Thymus (tissue), 11 donors: Measurements from ENCODE around the gene ASIP. TPM values are rescaled to one million over a fixed set of nuclear protein-coding genes. Genes with fewer than 3 reads are reported as not detected.

Source experiments
- DNase-seq, 9 donors: peaks; one replicate each; pipeline ENCODE4 v3.0.0-alpha.2; 2013; ENCODE audit warnings: low spot score in 9 of 9, low read depth in 6 of 9, missing footprints in 1 of 9
- H3K27ac ChIP-seq, 2 donors: one replicate each; pipeline ENCODE4 v1.5.1; 2013; ENCODE audit warnings: control low read depth in 1 of 2, low read depth in 1 of 2, low read length in 1 of 2, mild to moderate bottlenecking in 1 of 2, moderate library complexity in 1 of 2
- H3K27me3 ChIP-seq, 2 donors: one replicate each; pipeline ENCODE4 v1.5.1; 2013; ENCODE audit warnings: low read length in 1 of 2; ENCODE audit not compliant: control insufficient read depth in 2 of 2, insufficient read depth in 1 of 2
- H3K36me3 ChIP-seq, 2 donors: one replicate each; pipeline ENCODE4 v1.5.1; 2013; ENCODE audit warnings: low read length in 1 of 2, mild to moderate bottlenecking in 1 of 2, moderate library complexity in 1 of 2; ENCODE audit not compliant: control insufficient read depth in 2 of 2, insufficient read depth in 2 of 2
- H3K4me1 ChIP-seq, 2 donors: one replicate each; pipeline ENCODE4 v1.5.1; 2013; ENCODE audit warnings: low read length in 2 of 2; ENCODE audit not compliant: control insufficient read depth in 2 of 2, insufficient read depth in 2 of 2
- H3K4me3 ChIP-seq, 2 donors: one replicate each; pipeline ENCODE4 v1.5.1; 2013; ENCODE audit warnings: low read length in 2 of 2, control low read depth in 1 of 2, mild to moderate bottlenecking in 1 of 2
- H3K9me3 ChIP-seq, 2 donors: one replicate each; pipeline ENCODE4 v1.5.1; 2013; ENCODE audit warnings: low read length in 1 of 2, mild to moderate bottlenecking in 1 of 2; ENCODE audit not compliant: control insufficient read depth in 2 of 2, insufficient read depth in 1 of 2
- WGBS: extraction: QIAGEN DNeasy Blood & Tissue Kit; methylation state at CpG from one replicate; pipeline ENCODE4 v1.1.7; 2013; 5-methylcytosine and 5-hydroxymethylcytosine counted together
- polyA plus RNA-seq: library from polyadenylated mRNA; stranded (reverse); fragments of 200-250 nt; gene quantifications from one replicate; pipeline ENCODE4 v1.2.3, GENCODE V29; 2013
- total RNA-seq: library from RNA; stranded (reverse); fragments of 120-200 nt; gene quantifications from one replicate; pipeline ENCODE4 v1.2.4, GENCODE V29; 2013
- donor health status: healthy.

Gene ASIP
- total and polyA plus RNA-seq, 2 donors: 0.09 to 1.8 TPM

- DNase-seq: no peak
- WGBS: 98% methylated on average over 12 of the region's 12 CpGs
- Histone ChIP-seq H3K36me3 (no peaks in the 10 kb centered on the region), H3K9me3 (no peaks in the 10 kb centered on the region), H3K4me1 (peaks cover 0 to 10% of the 10 kb centered on the region in 2 donors), H3K4me3 (no peak overlapping the region), H3K27me3 (peaks cover 0 to 5% of the 10 kb centered on the region in 2 donors), H3K27ac (no peak overlapping the region)
Observed at GRCh38 chr20:34268145-34268544, 26.9 kb downstream of the ASIP start.

GRCh38 chr20:34268851-34269636 lies 27.8 kb downstream of the ASIP start:
- peak overlapping the region; percentile 32 to 48 for H3K4me3 ChIP-seq
- H3K9me3 ChIP-seq: no peaks in the 10 kb centered on the region
- 14% methylated on average over 58 of the region's 58 CpGs for WGBS
- no peak overlapping the region for H3K27ac ChIP-seq
- peaks cover 0 to 4% of the 10 kb centered on the region in 2 donors for H3K36me3 ChIP-seq
- peak in 8 of 9 donors; percentile 2 to 69 (median 27) for DNase-seq
- H3K27me3 ChIP-seq: peaks cover 0 to 5% of the 10 kb centered on the region in 2 donors
- H3K4me1 ChIP-seq: peaks cover 0 to 10% of the 10 kb centered on the region in 2 donors

- DNase-seq: no peak
- Histone ChIP-seq H3K36me3 (peaks cover 0 to 8% of the 10 kb centered on the region in 2 donors), H3K27ac (no peak overlapping the region), H3K4me3 (no peak overlapping the region), H3K27me3 (peaks cover 0 to 5% of the 10 kb centered on the region in 2 donors), H3K9me3 (no peaks in the 10 kb centered on the region), H3K4me1 (peaks cover 0 to 10% of the 10 kb centered on the region in 2 donors)
- WGBS: 97% methylated on average over 9 of the region's 9 CpGs
Observed at GRCh38 chr20:34269996-34270627, 28.9 kb downstream of the ASIP start.

DNA sequence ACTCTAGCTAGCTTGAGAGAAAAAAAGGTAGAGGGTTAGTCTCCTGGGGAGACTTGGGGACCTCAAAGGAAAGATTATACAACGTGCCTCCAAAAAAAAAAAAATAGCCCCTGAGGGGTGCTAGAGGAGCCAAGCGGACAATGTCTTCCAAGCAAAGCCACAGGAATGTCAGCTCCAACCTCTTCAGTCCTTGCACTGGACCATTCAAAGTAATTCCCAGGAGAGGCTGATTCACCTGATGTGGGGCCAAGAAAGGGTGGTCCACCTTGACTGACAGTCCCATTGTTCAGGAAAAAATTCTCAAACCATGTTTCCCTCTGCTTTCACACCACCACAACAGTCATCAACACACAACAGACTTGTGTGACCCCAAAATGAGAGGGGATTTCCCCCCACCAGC lies 30.7 kb downstream of the ASIP start:
- H3K36me3 ChIP-seq: peaks cover 7 to 20% of the 10 kb centered on the region in 2 donors
- DNase-seq: no peak
- H3K27ac ChIP-seq: no peak overlapping the region
- H3K4me3 ChIP-seq: no peak overlapping the region
- peaks cover 0 to 5% of the 10 kb centered on the region in 2 donors for H3K27me3 ChIP-seq
- no peaks in the 10 kb centered on the region for H3K9me3 ChIP-seq
- H3K4me1 ChIP-seq: peaks cover 0 to 10% of the 10 kb centered on the region in 2 donors
- 95% methylated on average over 2 of the region's 2 CpGs for WGBS

GRCh38 chr20:34274694-34275093 lies 33.5 kb downstream of the ASIP start:
- H3K4me1 ChIP-seq: no peaks in the 10 kb centered on the region
- 99% methylated on average over 7 of the region's 7 CpGs for WGBS
- H3K4me3 ChIP-seq: no peak overlapping the region
- H3K27ac ChIP-seq: no peak overlapping the region
- peaks cover 15 to 32% of the 10 kb centered on the region in 2 donors for H3K36me3 ChIP-seq
- no peaks in the 10 kb centered on the region for H3K9me3 ChIP-seq
- no peaks in the 10 kb centered on the region for H3K27me3 ChIP-seq
- no peak for DNase-seq

- no peaks in the 10 kb centered on the region for H3K9me3 ChIP-seq
- no peak for DNase-seq
- H3K36me3 ChIP-seq: peaks cover 47 to 55% of the 10 kb centered on the region in 2 donors
- H3K4me3 ChIP-seq: no peak overlapping the region
- 98% methylated on average over 3 of the region's 3 CpGs for WGBS
- no peak overlapping the region for H3K27ac ChIP-seq
- no peaks in the 10 kb centered on the region for H3K4me1 ChIP-seq
- no peaks in the 10 kb centered on the region for H3K27me3 ChIP-seq
Observed at GRCh38 chr20:34281177-34281576, 40.0 kb downstream of the ASIP start.

- Histone ChIP-seq H3K27me3 (no peaks in the 10 kb centered on the region), H3K9me3 (no peaks in the 10 kb centered on the region), H3K4me1 (no peaks in the 10 kb centered on the region), H3K4me3 (no peak overlapping the region), H3K36me3 (peaks cover 39 to 51% of the 10 kb centered on the region in 2 donors), H3K27ac (no peak overlapping the region)
- WGBS: 85% methylated on average over 4 of the region's 4 CpGs
- DNase-seq: no peak
Observed at GRCh38 chr20:34282041-34282440, 40.8 kb downstream of the ASIP start.

DNA sequence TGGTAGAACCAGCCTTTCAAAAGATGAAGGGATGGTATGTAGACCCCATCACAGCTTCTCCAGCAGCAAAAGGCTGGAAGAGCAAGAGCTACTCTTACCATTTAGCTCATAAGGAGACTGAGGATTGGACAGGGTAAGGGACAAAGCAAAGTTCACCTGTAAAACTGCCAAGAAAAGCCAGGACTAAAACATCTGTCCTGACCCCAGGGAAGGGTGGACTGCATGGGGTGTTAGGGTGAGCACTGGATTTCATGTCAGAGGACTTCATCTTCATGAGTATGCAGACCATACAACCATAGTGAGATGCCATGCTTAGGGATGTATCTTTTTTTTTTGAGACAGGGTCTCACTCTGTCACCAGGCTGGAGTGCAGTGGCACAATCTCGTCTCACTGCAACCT lies 42.6 kb downstream of the ASIP start:
- Histone ChIP-seq H3K27me3 (no peaks in the 10 kb centered on the region), H3K9me3 (no peaks in the 10 kb centered on the region), H3K36me3 (peaks cover 39 to 46% of the 10 kb centered on the region in 2 donors), H3K27ac (no peak overlapping the region), H3K4me3 (no peak overlapping the region), H3K4me1 (no peaks in the 10 kb centered on the region)
- no peak for DNase-seq
- 94% methylated on average over 1 of the region's 1 CpG for WGBS

DNA sequence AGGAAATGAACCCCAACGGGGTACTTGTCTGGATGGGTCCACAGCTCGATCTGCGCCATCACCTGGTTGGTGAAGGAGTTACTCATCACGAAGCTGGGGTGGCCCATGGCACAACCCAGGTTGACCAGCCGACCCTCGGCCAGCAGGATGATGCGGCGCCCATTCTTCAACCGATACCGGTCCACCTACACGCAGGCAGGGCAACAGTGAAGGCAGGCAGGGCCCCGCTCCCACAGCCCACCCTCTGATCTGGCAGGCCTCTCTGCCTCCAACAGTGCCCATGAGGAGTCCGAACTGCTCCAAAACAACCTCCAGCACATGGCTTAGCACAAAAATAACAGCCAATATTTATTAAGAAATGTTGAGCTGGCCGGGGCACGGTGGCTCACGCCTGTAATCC lies 44.2 kb downstream of the ASIP start:
- H3K27me3 ChIP-seq: no peaks in the 10 kb centered on the region
- no peak overlapping the region for H3K27ac ChIP-seq
- whole genome bisulfite sequencing: 98% methylated on average over 16 of the region's 16 CpGs
- no peak for DNase-seq
- peaks cover 47 to 49% of the 10 kb centered on the region in 2 donors for H3K36me3 ChIP-seq
- no peaks in the 10 kb centered on the region for H3K4me1 ChIP-seq
- H3K4me3 ChIP-seq: no peak overlapping the region
- H3K9me3 ChIP-seq: no peaks in the 10 kb centered on the region
